ENCODE data around the gene GATAD2B.

The GATAD2B gene

DNA sequence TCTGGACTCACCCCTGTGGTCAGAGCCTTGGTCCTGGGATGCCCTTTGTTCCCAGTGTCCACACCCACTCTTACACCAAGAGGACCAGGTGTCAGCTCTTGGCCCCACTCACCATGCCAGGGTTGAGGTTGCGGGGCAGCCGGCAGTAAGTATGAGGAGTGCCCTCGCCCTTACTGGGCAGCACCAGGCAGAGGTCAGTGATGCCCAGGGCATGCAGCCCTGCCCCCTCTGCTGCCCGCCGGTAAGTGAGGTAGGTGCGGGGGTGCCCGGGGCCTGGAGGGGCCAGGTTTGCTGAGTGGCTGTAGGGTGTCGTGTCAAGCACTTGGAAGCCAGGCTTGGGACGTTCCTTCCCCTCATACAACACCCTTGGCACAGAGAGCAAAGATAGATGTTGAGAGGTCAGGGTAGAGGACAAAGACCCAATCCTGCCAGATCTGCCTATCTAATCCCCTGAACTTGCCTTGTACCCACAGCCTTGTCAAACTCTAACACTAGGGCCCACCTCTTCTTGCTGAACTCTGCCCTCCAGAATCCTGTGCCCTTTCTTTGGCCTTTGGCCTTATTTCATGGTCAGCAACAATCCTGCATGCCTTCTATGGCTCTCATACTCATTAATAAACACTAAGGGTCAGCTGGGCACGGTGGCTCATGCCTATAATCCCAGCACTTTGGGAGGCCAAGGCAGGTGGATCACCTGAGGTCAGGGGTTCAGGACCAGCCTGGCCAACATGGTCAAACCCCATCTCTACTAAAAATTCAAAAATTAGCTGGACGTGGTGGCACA lies 20.2 kb upstream of the GATAD2B start:
- TF ChIP-seq REST (IDR thresholded peaks at IDR 0.05; ENCODE audit: insufficient read depth in 1 of 2, low read depth in 2 of 2, low read length in 2 of 2) (no peak), SIN3A (IDR thresholded peaks at IDR 0.05; ENCODE audit: borderline replicate concordance, insufficient read depth, low read length) (no peak), FOXP2 (optimal IDR thresholded peaks at IDR 0.05; ENCODE audit: borderline replicate concordance, extremely low read depth, extremely low read length, insufficient read depth) (no peak), POLR2AphosphoS5 (IDR thresholded peaks at IDR 0.05; ENCODE audit: low read depth, low read length) (no peak), TAF1 (IDR thresholded peaks at IDR 0.05; ENCODE audit: borderline replicate concordance, insufficient read depth, low read length) (no peak)

GRCh38 chr1:153941826-153942725 lies 19.3 kb upstream of the GATAD2B start:
- TF ChIP-seq POLR2AphosphoS5 (IDR thresholded peaks at IDR 0.05; ENCODE audit: low read depth, low read length): no peak
- no peak for TF ChIP-seq FOXP2 (optimal IDR thresholded peaks at IDR 0.05; ENCODE audit: borderline replicate concordance, extremely low read depth, extremely low read length, insufficient read depth)
- no peak for TF ChIP-seq SIN3A (IDR thresholded peaks at IDR 0.05; ENCODE audit: borderline replicate concordance, insufficient read depth, low read length)
- TF ChIP-seq TAF1 (IDR thresholded peaks at IDR 0.05; ENCODE audit: borderline replicate concordance, insufficient read depth, low read length): no peak
- TF ChIP-seq REST (IDR thresholded peaks at IDR 0.05; ENCODE audit: insufficient read depth in 1 of 2, low read depth in 2 of 2, low read length in 2 of 2): no peak

- TF ChIP-seq TAF1 (IDR thresholded peaks at IDR 0.05; ENCODE audit: borderline replicate concordance, insufficient read depth, low read length): no peak
Observed at GRCh38 chr1:153940756-153941155, 18.0 kb upstream of the GATAD2B start.

DNA sequence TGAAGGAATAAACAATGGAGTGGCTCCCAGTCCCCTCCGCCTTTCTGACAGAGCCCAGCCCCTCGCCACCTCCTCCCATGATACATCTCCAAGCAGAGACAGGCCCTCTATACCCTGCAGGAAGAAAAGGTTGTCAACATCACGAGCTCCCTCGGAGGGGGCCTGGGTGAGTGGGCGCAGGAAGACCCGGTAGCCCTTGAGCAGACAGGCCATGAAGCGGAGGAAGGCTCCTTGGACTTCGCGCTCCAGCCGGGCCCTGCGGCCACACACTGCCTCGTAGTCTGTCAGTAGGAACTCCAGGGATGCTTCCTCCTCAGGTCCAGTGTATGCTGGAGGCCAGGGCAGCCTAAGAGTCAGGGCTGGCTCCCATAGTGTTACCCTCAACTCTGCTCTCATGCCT lies 16.7 kb upstream of the GATAD2B start:
- no peak for TF ChIP-seq FOXP2 (optimal IDR thresholded peaks at IDR 0.05; ENCODE audit: borderline replicate concordance, extremely low read depth, extremely low read length, insufficient read depth)
- no peak for TF ChIP-seq SIN3A (IDR thresholded peaks at IDR 0.05; ENCODE audit: borderline replicate concordance, insufficient read depth, low read length)
- no peak for TF ChIP-seq TAF1 (IDR thresholded peaks at IDR 0.05; ENCODE audit: borderline replicate concordance, insufficient read depth, low read length)
- no peak for TF ChIP-seq POLR2AphosphoS5 (IDR thresholded peaks at IDR 0.05; ENCODE audit: low read depth, low read length)
- TF ChIP-seq REST (IDR thresholded peaks at IDR 0.05; ENCODE audit: insufficient read depth in 1 of 2, low read depth in 2 of 2, low read length in 2 of 2): no peak

- TF ChIP-seq REST (IDR thresholded peaks at IDR 0.05; ENCODE audit: insufficient read depth in 1 of 2, low read depth in 2 of 2, low read length in 2 of 2) (no peak), SIN3A (IDR thresholded peaks at IDR 0.05; ENCODE audit: borderline replicate concordance, insufficient read depth, low read length) (no peak), POLR2AphosphoS5 (IDR thresholded peaks at IDR 0.05; ENCODE audit: low read depth, low read length) (no peak)
Observed at GRCh38 chr1:153938996-153939395, 16.2 kb upstream of the GATAD2B start.

Data from PFSK-1 (cell line).